ENCODE measurements around the gene VWA3B.

GRCh38 chr2:98065808-98066207 is 21.2 kb upstream of the VWA3B start:
- no peak for TF ChIP-seq JUN (IDR thresholded peaks at IDR 0.05; ENCODE audit: borderline replicate concordance, insufficient read depth, insufficient read length, low read depth)
- TF ChIP-seq CTCF (IDR thresholded peaks at IDR 0.05; ENCODE audit: extremely low read depth in 1 of 2, insufficient read depth in 1 of 2, low read depth in 1 of 2, low read length in 2 of 2) = no peak
- no peak for TF ChIP-seq POLR2AphosphoS5 (IDR thresholded peaks at IDR 0.05; ENCODE audit: insufficient read depth, low read depth, low read length)

All from endothelial cell of umbilical vein (primary cell).